MCF 10A (cell line): Measurements from ENCODE around the gene PIP4K2C. TPM values are rescaled to one million over a fixed set of nuclear protein-coding genes. Genes with fewer than 3 reads are reported as not detected.

Experiments used
- BruUV-seq: library from RNA; stranded (reverse); fragments of 400-500 nt; replicated peaks from 2 replicates; lab custom pipeline; 2021; lab: Mats Ljungman, UMichigan
- CTCF ChIA-PET: fragments of 300-600 bp; sonication (Branson Sonifier 250); formaldehyde crosslinking; extraction: SDS; loops from one replicate; lab custom pipeline; 2021; ENCODE audit warnings: antibody characterized with exemption, inconsistent platforms; lab: Yijun Ruan, JAX
- POLR2A ChIA-PET: fragments of 300-600, 350-650 bp; sonication (Branson Sonifier 250); formaldehyde crosslinking; extraction: SDS; loops from one replicate; lab custom pipeline; 2020; ENCODE audit warnings: antibody characterized with exemption, inconsistent platforms; lab: Yijun Ruan, JAX
- DNase-seq: peaks from one replicate; pipeline ENCODE4 v3.0.0-alpha.2; 2018; ENCODE audit not compliant: unreplicated experiment
- H3K27ac Mint-ChIP-seq: one replicate; pipeline ENCODE4 v1.8.0; 2022; ENCODE audit warnings: mild to moderate bottlenecking, low read depth, mixed read lengths; ENCODE audit not compliant: unreplicated experiment
- H3K27me3 Mint-ChIP-seq: one replicate; pipeline ENCODE4 v1.8.0; 2022; ENCODE audit warnings: mixed read lengths; ENCODE audit not compliant: insufficient read depth, unreplicated experiment
- H3K36me3 Mint-ChIP-seq: one replicate; pipeline ENCODE4 v1.8.0; 2022; ENCODE audit warnings: mild to moderate bottlenecking, moderate library complexity, mixed read lengths; ENCODE audit not compliant: insufficient read depth, unreplicated experiment
- H3K4me1 Mint-ChIP-seq: one replicate; pipeline ENCODE4 v1.8.0; 2022; ENCODE audit warnings: mixed read lengths; ENCODE audit not compliant: insufficient read depth, unreplicated experiment
- H3K4me3 Mint-ChIP-seq: one replicate; pipeline ENCODE4 v1.8.0; 2022; ENCODE audit warnings: mild to moderate bottlenecking, moderate library complexity, mixed read lengths; ENCODE audit not compliant: unreplicated experiment
- H3K9me3 Mint-ChIP-seq: one replicate; pipeline ENCODE4 v1.8.0; 2022; ENCODE audit warnings: mixed read lengths; ENCODE audit not compliant: unreplicated experiment
- intact Hi-C: fragments of 100-400 bp; cut with micrococcal nuclease; formaldehyde crosslinking; loops from 2 replicates; pipeline ENCODE4 v1.14.1; 2022
- total RNA-seq: library from RNA; stranded (reverse); gene quantifications from 2 replicates; pipeline ENCODE4 v1.2.3, GENCODE V29; 2022
- TF ChIP-seq, protein P1 (sequence below): fragments of 200-600 bp; IDR thresholded peaks from one replicate; pipeline ENCODE4 v1.8.0; 2022; ENCODE audit warnings: antibody characterized with exemption, mild to moderate bottlenecking; ENCODE audit not compliant: unreplicated experiment

PIP4K2C gene
- total RNA-seq, 1 experiment from 2014 or later = 32.0 TPM

DNA sequence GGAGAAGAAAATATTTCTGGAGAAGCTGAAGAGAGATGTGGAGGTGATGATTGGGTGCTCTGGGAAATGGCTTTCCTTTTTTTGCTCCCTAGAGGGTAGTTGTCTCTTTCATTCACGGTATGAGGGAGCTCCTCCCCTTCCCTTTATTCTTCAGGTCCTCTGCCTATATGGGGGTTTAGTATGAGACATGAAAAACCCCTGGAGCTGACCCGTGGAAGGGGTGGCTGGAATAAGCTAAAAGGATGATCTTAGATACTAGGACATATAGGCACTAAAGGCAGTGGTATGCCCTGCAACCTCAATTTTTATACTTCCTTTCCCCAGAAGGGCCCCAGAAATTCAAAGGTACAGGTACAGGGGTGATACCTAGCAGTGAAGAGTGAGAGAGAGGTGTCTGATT lies 9.4 kb downstream of the PIP4K2C start:
- intact Hi-C loops = no loop called here
- BruUV-seq = no TSS peak
- Mint-ChIP-seq H3K36me3 (peaks cover 55% of the 10 kb centered on the region), H3K27me3 (no peaks in the 10 kb centered on the region), H3K27ac (no peak overlapping the region), H3K9me3 (no peaks in the 10 kb centered on the region), H3K4me1 (peaks cover 13% of the 10 kb centered on the region), H3K4me3 (no peak overlapping the region)
- TF ChIP-seq, protein P1, sequence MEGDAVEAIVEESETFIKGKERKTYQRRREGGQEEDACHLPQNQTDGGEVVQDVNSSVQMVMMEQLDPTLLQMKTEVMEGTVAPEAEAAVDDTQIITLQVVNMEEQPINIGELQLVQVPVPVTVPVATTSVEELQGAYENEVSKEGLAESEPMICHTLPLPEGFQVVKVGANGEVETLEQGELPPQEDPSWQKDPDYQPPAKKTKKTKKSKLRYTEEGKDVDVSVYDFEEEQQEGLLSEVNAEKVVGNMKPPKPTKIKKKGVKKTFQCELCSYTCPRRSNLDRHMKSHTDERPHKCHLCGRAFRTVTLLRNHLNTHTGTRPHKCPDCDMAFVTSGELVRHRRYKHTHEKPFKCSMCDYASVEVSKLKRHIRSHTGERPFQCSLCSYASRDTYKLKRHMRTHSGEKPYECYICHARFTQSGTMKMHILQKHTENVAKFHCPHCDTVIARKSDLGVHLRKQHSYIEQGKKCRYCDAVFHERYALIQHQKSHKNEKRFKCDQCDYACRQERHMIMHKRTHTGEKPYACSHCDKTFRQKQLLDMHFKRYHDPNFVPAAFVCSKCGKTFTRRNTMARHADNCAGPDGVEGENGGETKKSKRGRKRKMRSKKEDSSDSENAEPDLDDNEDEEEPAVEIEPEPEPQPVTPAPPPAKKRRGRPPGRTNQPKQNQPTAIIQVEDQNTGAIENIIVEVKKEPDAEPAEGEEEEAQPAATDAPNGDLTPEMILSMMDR = no peak
- ChIA-PET POLR2A (interaction anchor here (0.5 to 1.5 kb wide), 3 partner anchors 9 to 87 kb away, joined by 3 to 6 read pairs (median 3); partner anchors contain the start of gene PIP4K2C), CTCF (interaction anchor here (1.0 to 1.7 kb wide), 5 partner anchors 20 to 148 kb away, joined by 3 to 6 read pairs (median 5); partner anchors contain the start of genes B4GALNT1 and OS9)
- DNase-seq = no peak

DNA sequence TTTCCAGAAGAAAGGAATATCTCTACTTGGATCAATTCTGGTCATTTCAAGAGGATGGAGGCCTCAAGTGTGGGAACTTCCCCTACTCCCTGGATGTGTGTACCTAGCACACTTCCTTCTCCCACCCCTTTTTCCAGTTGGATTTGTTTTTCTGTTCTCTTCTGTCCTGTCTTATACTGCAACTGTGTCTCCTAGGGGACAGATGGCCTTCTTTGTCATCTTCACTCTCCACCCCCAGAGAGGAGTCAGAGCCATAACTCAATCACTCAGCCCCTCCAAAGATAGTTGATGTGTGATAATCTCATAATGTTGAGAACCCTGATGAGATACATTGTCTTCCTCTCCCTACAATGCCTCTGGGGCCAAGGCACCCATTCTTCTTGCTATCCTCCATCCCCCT lies 11.6 kb downstream of the PIP4K2C start:
- no TSS peak for BruUV-seq
- ChIA-PET CTCF (interaction anchor here (1.8 kb wide), 1 partner anchor 19 kb away, joined by 9 read pairs; no protein-coding TSS in a partner anchor), POLR2A (interaction anchor here (0.9 to 1.0 kb wide), 2 partner anchors 10 to 55 kb away, joined by 3 to 4 read pairs; partner anchors contain the start of gene DCTN2)
- intact Hi-C loops = no loop called here
- no peaks in the 10 kb centered on the region for H3K27me3 Mint-ChIP-seq
- H3K27ac Mint-ChIP-seq = no peak overlapping the region
- peaks cover 13% of the 10 kb centered on the region for H3K4me1 Mint-ChIP-seq
- TF ChIP-seq, protein P1 = no peak
- no peak overlapping the region for H3K4me3 Mint-ChIP-seq
- peaks cover 35% of the 10 kb centered on the region for H3K36me3 Mint-ChIP-seq
- no peak for DNase-seq
- H3K9me3 Mint-ChIP-seq = no peaks in the 10 kb centered on the region

DNA sequence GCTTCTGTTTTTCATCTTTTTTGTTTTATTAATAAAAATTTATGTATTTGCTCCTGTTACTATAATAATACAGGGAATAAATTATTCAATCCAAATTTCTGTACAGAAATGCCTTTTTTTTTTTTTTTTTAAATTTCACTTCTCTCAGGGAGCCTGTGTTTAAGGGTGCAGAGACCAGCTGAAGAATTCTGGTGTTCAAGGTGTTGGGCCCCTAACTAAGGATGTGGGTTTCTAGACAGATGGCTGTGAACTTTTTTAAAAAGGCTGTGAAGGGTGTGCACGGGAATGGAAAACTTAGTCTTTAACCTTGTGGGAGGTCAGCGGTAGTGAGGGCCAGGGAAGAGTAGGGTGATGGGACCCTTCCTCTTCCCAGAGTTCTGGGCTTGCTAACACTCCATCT lies 12.3 kb downstream of the PIP4K2C start:
- DNase-seq = no peak
- TF ChIP-seq, protein P1 = no peak
- POLR2A ChIA-PET = interaction anchor here (0.9 to 1.3 kb wide), 6 partner anchors 11 to 83 kb away, joined by 3 to 6 read pairs (median 4); partner anchors contain the start of genes DCTN2, DDIT3 and PIP4K2C
- H3K27me3 Mint-ChIP-seq = no peaks in the 10 kb centered on the region
- H3K9me3 Mint-ChIP-seq = no peaks in the 10 kb centered on the region
- no peak overlapping the region for H3K4me3 Mint-ChIP-seq
- CTCF ChIA-PET = interaction anchor here (0.7 to 1.8 kb wide), 2 partner anchors 16 to 20 kb away, joined by 3 to 9 read pairs; no protein-coding TSS in a partner anchor
- BruUV-seq = no TSS peak
- H3K27ac Mint-ChIP-seq = no peak overlapping the region
- peaks cover 30% of the 10 kb centered on the region for H3K36me3 Mint-ChIP-seq
- intact Hi-C loops = no loop called here
- peaks cover 13% of the 10 kb centered on the region for H3K4me1 Mint-ChIP-seq

DNA sequence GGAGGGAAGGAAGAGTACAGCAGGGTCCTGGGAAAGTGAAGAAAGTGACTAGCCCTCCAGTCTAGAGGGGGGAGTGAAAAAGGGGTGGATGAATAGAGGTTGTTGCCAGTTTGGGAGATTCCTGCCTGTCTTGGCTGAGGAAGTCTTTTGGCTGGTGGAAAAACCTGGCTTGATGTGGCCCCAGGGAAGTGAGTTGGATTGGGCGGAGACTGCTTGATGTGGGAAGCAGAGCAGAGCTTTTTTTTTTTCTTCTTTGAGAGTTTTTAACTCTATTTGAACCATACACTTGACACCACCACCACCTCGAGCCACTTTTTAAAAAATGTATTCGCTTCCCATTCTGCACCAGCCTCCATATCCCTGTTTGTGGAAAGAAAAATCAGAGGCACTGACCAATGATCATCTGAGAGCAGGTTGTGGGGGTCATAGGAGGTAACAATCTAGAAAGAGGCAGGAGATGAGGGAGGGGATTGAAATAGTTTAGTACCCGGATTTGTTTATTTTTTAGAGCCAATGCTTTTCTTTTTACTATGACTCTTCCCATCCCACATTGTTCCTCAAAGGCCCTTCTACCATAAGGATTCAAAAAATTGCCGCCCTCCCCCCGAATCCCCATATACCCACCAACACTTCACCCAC lies 12.9 kb downstream of the PIP4K2C start:
- H3K9me3 Mint-ChIP-seq = no peaks in the 10 kb centered on the region
- no peak overlapping the region for H3K27ac Mint-ChIP-seq
- BruUV-seq = no TSS peak

More for the DNA sequence above, 12.9 kb downstream of the PIP4K2C start:
- H3K36me3 Mint-ChIP-seq = peaks cover 23% of the 10 kb centered on the region
- TF ChIP-seq, protein P1 = no peak
- no peaks in the 10 kb centered on the region for H3K27me3 Mint-ChIP-seq
- H3K4me1 Mint-ChIP-seq = peaks cover 13% of the 10 kb centered on the region
- ChIA-PET POLR2A (interaction anchor here (0.7 to 1.3 kb wide), 6 partner anchors 11 to 83 kb away, joined by 3 to 6 read pairs (median 4); partner anchors contain the start of genes DCTN2, DDIT3 and PIP4K2C), CTCF (interaction anchor here (0.7 to 1.8 kb wide), 2 partner anchors 16 to 21 kb away, joined by 3 to 9 read pairs; no protein-coding TSS in a partner anchor)
- peak; percentile 26 for DNase-seq
- intact Hi-C loops = no loop called here
- H3K4me3 Mint-ChIP-seq = peak overlapping the region; percentile 64
